ENCODE measurements around the gene VMP1.

- no peak for TF ChIP-seq ZNF219 (CRISPR knock-in tag; IDR thresholded peaks at IDR 0.05; ENCODE audit: borderline replicate concordance)
- TF ChIP-seq SP1 (CRISPR knock-in tag; conservative IDR thresholded peaks at IDR 0.05), result peak; percentile 70
- TF ChIP-seq, protein P1, sequence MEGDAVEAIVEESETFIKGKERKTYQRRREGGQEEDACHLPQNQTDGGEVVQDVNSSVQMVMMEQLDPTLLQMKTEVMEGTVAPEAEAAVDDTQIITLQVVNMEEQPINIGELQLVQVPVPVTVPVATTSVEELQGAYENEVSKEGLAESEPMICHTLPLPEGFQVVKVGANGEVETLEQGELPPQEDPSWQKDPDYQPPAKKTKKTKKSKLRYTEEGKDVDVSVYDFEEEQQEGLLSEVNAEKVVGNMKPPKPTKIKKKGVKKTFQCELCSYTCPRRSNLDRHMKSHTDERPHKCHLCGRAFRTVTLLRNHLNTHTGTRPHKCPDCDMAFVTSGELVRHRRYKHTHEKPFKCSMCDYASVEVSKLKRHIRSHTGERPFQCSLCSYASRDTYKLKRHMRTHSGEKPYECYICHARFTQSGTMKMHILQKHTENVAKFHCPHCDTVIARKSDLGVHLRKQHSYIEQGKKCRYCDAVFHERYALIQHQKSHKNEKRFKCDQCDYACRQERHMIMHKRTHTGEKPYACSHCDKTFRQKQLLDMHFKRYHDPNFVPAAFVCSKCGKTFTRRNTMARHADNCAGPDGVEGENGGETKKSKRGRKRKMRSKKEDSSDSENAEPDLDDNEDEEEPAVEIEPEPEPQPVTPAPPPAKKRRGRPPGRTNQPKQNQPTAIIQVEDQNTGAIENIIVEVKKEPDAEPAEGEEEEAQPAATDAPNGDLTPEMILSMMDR (IDR thresholded peaks at IDR 0.05), result no peak
- TF ChIP-seq, protein P2, sequence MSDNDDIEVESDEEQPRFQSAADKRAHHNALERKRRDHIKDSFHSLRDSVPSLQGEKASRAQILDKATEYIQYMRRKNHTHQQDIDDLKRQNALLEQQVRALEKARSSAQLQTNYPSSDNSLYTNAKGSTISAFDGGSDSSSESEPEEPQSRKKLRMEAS (CRISPR knock-in tag; IDR thresholded peaks at IDR 0.05), result peak; percentile 89
- TF ChIP-seq, protein P3, sequence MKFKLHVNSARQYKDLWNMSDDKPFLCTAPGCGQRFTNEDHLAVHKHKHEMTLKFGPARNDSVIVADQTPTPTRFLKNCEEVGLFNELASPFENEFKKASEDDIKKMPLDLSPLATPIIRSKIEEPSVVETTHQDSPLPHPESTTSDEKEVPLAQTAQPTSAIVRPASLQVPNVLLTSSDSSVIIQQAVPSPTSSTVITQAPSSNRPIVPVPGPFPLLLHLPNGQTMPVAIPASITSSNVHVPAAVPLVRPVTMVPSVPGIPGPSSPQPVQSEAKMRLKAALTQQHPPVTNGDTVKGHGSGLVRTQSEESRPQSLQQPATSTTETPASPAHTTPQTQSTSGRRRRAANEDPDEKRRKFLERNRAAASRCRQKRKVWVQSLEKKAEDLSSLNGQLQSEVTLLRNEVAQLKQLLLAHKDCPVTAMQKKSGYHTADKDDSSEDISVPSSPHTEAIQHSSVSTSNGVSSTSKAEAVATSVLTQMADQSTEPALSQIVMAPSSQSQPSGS (CRISPR knock-in tag; IDR thresholded peaks at IDR 0.05; ENCODE audit: borderline replicate concordance, low read depth), result no peak
Observed at GRCh38 chr17:59707149-59707970, at the start of gene VMP1, which contains the start of gene PTRH2.

Data from WTC11 (cell line).